GM12878 (cell line): ENCODE measurements around the gene RAPGEF4. TPM values are rescaled to one million over a fixed set of nuclear protein-coding genes. Genes with fewer than 3 reads are reported as not detected.

Experiments
- ATAC-seq: fragments of 200-7000 bp; cut with Tn5 transposase; 3 replicates; pipeline ENCODE4 v1.9.1; 2020; ENCODE audit warnings: mild to moderate bottlenecking, moderate library complexity
- BruUV-seq: library from RNA; stranded (reverse); fragments of 400-500 nt; replicated peaks from 2 replicates; lab custom pipeline; 2021; lab: Mats Ljungman, UMichigan
- CTCF ChIA-PET: fragments of 300-600 bp; sonication (Branson Sonifier 250); formaldehyde crosslinking; extraction: SDS; loops from one replicate; lab custom pipeline; 2021; ENCODE audit warnings: inconsistent platforms; lab: Yijun Ruan, JAX
- POLR2A ChIA-PET: fragments of 350-600 bp; formaldehyde crosslinking; extraction: SDS; loops from one replicate; lab custom pipeline; 2021; ENCODE audit warnings: inconsistent platforms; lab: Charles Lee
- RAD21 ChIA-PET: fragments of 300-600 bp; sonication (Branson Sonifier 250); formaldehyde crosslinking; loops from one replicate; lab custom pipeline; 2023; ENCODE audit warnings: antibody characterized with exemption; ENCODE audit not compliant: unreplicated experiment; lab: Charles Lee
- SMC1A ChIA-PET: fragments of 300-600 bp; sonication (Branson Sonifier 250); formaldehyde crosslinking; loops from one replicate; lab custom pipeline; 2023; ENCODE audit not compliant: unreplicated experiment, uncharacterized antibody; lab: Charles Lee
- DNase-seq: peaks from one replicate; pipeline ENCODE4 v3.0.0-alpha.2; 2011; ENCODE audit warnings: low read depth, low spot score
- FAIRE-seq: peaks from 3 replicates; lab custom pipeline; 2011; peaks lifted over from hg19 to GRCh38; lab: Jason Lieb, UNC
- H2AFZ ChIP-seq: 2 replicates; pipeline ENCODE4 v1.6.0; 2011; ENCODE audit warnings: low read depth, low read length, control low read depth; ENCODE audit not compliant: control insufficient read depth
- H3K27ac ChIP-seq: 2 replicates; pipeline ENCODE4 v1.5.1; 2011; ENCODE audit warnings: control low read depth; ENCODE audit not compliant: control insufficient read depth, insufficient read depth
- H3K27me3 ChIP-seq, 2 experiments: replicated peaks in 1 of 2; 2 replicates each; pipeline versions ENCODE4 v1.6.0 to v1.6.1; 2011; ENCODE audit warnings: low read length in 1 of 2; ENCODE audit not compliant: control insufficient read depth in 2 of 2, insufficient read depth in 2 of 2
- H3K36me3 ChIP-seq, 2 experiments: 2 replicates each; pipeline ENCODE4 v1.5.1; 2011; ENCODE audit warnings: low read length in 1 of 2; ENCODE audit not compliant: control insufficient read depth in 2 of 2, insufficient read depth in 2 of 2
- H3K4me1 ChIP-seq: 2 replicates; pipeline ENCODE4 v1.6.1; 2011; ENCODE audit warnings: mild to moderate bottlenecking, low read length, moderate library complexity, mixed read lengths; ENCODE audit not compliant: control insufficient read depth, insufficient read depth
- H3K4me2 ChIP-seq: 2 replicates; pipeline ENCODE4 v1.6.0; 2011; ENCODE audit warnings: control low read depth; ENCODE audit not compliant: control insufficient read depth, insufficient read depth
- H3K4me3 ChIP-seq: fragments of 200-600 bp; sonication (generic); 2 replicates; pipeline ENCODE4 v1.5.1; 2016
- H3K79me2 ChIP-seq: 2 replicates; pipeline ENCODE4 v1.6.0; 2011; ENCODE audit warnings: low read length; ENCODE audit not compliant: control insufficient read depth, insufficient read depth
- H3K9ac ChIP-seq: 2 replicates; pipeline ENCODE4 v1.8.0; 2011; ENCODE audit warnings: low read length, control low read depth, mixed read lengths; ENCODE audit not compliant: control insufficient read depth, insufficient read depth
- H3K9me3 ChIP-seq: replicated peaks from 3 replicates; pipeline ENCODE4 v1.5.1; 2011; ENCODE audit warnings: mild to moderate bottlenecking, low read length; ENCODE audit not compliant: control insufficient read depth, insufficient read depth
- H4K20me1 ChIP-seq: 2 replicates; pipeline ENCODE4 v1.6.0; 2011; ENCODE audit not compliant: control insufficient read depth, insufficient read depth
- CBFB ChIP-seq: IDR thresholded peaks from 2 replicates; pipeline ENCODE4 v1.6.1; 2016; ENCODE audit warnings: antibody characterized with exemption, low read depth
- CHD2 ChIP-seq: IDR thresholded peaks from 2 replicates; pipeline ENCODE4 v1.6.1; 2011; ENCODE audit warnings: low read depth, low read length, improper control_type of control experiment, borderline replicate concordance
- FOS ChIP-seq: IDR thresholded peaks from 3 replicates; pipeline ENCODE4 v1.6.1; 2011; ENCODE audit warnings: borderline replicate concordance; ENCODE audit not compliant: insufficient read length; ENCODE audit errors: extremely low read depth
- MLLT1 ChIP-seq: fragments of 450-650 bp; IDR thresholded peaks from 2 replicates; pipeline ENCODE4 v1.6.1; 2016; ENCODE audit warnings: mild to moderate bottlenecking
- MYB ChIP-seq: fragments of 150-350 bp; IDR thresholded peaks from 2 replicates; pipeline ENCODE4 v1.6.1; 2014; ENCODE audit warnings: mild to moderate bottlenecking, low read depth, low read length, borderline replicate concordance
- MYC ChIP-seq: IDR thresholded peaks from 2 replicates; pipeline ENCODE4 v1.6.1; 2011; ENCODE audit warnings: mild to moderate bottlenecking, low read length, moderate library complexity, inconsistent platforms; ENCODE audit not compliant: insufficient read depth, insufficient replicate concordance, insufficient read length, severe bottlenecking
- NFIC ChIP-seq: IDR thresholded peaks from 2 replicates; pipeline ENCODE4 v1.6.1; 2012; ENCODE audit warnings: low read depth, mild to moderate bottlenecking, inconsistent platforms, low read length, moderate library complexity
- SPI1 ChIP-seq: IDR thresholded peaks from 2 replicates; pipeline ENCODE4 v1.6.1; 2011; ENCODE audit warnings: low read depth, mild to moderate bottlenecking, low read length, moderate library complexity, borderline replicate concordance; ENCODE audit not compliant: insufficient read depth
- WGBS: methylation state at CpG from one replicate; pipeline ENCODE4 v1.1.6; 2016; ENCODE audit warnings: low lambda C conversion rate; ENCODE audit not compliant: insufficient replicate concordance, insufficient coverage; ENCODE audit errors: missing lambda C conversion rate; 5-methylcytosine and 5-hydroxymethylcytosine counted together
- in situ Hi-C: fragments of 300-500 bp; cut with MboI; formaldehyde crosslinking; loops from 9 replicates; pipeline ENCODE4 v1.14.3; 2018; ENCODE audit warnings: mixed read lengths
- intact Hi-C: fragments of 100-400 bp; cut with micrococcal nuclease; formaldehyde crosslinking; loops from one replicate; pipeline ENCODE4 v1.14.2; 2022; ENCODE audit not compliant: unreplicated experiment
- polyA plus RNA-seq, 11 experiments: library from polyadenylated mRNA; depleted of rRNA in 4 of 11; unstranded in 6 of 11; stranded (reverse) in 5 of 11; fragments of >200 nt; fragmentation: Nextera tagmentation in 4 of 11; fragmentation: Illumina TruSeq in 1 of 11; extraction: Ambion mirVana in 4 of 11; extraction: Trizol in 1 of 11; gene quantifications; 1 replicate in 1 of 11; 2 replicates in 10 of 11; pipeline versions ENCODE4 v1.2.1 to v1.2.3, GENCODE V29; 2011 to 2016; ENCODE audit warnings: inconsistent platforms in 2 of 11, missing spikeins in 2 of 11, low read depth in 1 of 11
- total RNA-seq, 4 experiments: library from RNA; depleted of rRNA in 3 of 4; stranded (reverse); fragments of >200 nt in 3 of 4; fragmentation: Illumina TruSeq in 1 of 4; extraction: Trizol in 1 of 4; gene quantifications; 2 replicates each; pipeline versions ENCODE4 v1.2.1 to v1.2.3, GENCODE V29; 2013 to 2021
- TF ChIP-seq, protein P1 (sequence below): fragments of 450-650 bp; IDR thresholded peaks from 2 replicates; pipeline ENCODE4 v1.6.1; 2014; ENCODE audit warnings: mild to moderate bottlenecking
- TF ChIP-seq, protein P2 (sequence below): fragments of 450-650 bp; IDR thresholded peaks from 2 replicates; pipeline ENCODE4 v1.6.1; 2018; ENCODE audit warnings: borderline replicate concordance, mild to moderate bottlenecking; ENCODE audit not compliant: partially characterized antibody

Gene RAPGEF4
- total and polyA plus RNA-seq, 10 of the 15 experiments (the other 5 are each of a cell fraction or from before 2014, with no cell fraction given) = 0.18 TPM; not detected in 8

DNA sequence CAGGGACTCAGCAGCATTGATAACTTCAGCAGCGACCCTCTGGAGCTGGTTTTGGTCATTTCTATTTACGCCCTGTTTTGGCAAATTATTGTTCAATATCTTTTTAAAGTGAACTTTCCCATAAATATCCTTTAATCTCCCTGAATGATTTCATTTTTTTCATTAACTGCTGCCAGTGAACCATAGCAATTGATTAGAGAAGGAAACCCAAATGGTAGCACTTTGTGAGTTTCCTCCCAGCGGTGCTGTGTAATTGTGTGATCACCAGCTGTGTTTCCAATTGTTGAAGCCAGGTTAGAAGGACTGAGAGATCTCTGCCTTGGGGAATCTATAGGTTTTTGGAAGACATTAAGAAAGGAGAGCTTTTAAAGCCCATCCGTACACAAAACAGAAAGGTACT lies 356.3 kb downstream of the RAPGEF4 start:
- H3K79me2 ChIP-seq = no peaks in the 10 kb centered on the region
- FAIRE-seq (no peak), ATAC-seq (no peak), DNase-seq (no peak)
- peaks cover 0 to 4% of the 10 kb centered on the region in 2 experiments; a peak in 1 of 4 replicates for H3K36me3 ChIP-seq
- no peak overlapping the region for H2AFZ ChIP-seq
- no peak overlapping the region for H3K27ac ChIP-seq
- intact Hi-C loops (no loop called here), in situ Hi-C loops (no loop called here)
- SMC1A ChIA-PET = no interaction called here
- POLR2A ChIA-PET = no interaction called here
- no peaks in the 10 kb centered on the region for H4K20me1 ChIP-seq
- H3K9ac ChIP-seq = no peak overlapping the region
- no peaks in the 10 kb centered on the region for H3K9me3 ChIP-seq
- no peak overlapping the region for H3K4me3 ChIP-seq
- no peaks in the 10 kb centered on the region for H3K4me1 ChIP-seq
- TF ChIP-seq FOS (no peak), MYC (no peak), NFIC (no peak), SPI1 (no peak), MLLT1 (no peak), CBFB (no peak), MYB (no peak), CHD2 (no peak)
- TF ChIP-seq, protein P1, sequence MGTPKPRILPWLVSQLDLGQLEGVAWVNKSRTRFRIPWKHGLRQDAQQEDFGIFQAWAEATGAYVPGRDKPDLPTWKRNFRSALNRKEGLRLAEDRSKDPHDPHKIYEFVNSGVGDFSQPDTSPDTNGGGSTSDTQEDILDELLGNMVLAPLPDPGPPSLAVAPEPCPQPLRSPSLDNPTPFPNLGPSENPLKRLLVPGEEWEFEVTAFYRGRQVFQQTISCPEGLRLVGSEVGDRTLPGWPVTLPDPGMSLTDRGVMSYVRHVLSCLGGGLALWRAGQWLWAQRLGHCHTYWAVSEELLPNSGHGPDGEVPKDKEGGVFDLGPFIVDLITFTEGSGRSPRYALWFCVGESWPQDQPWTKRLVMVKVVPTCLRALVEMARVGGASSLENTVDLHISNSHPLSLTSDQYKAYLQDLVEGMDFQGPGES = no peak
- TF ChIP-seq, protein P2, sequence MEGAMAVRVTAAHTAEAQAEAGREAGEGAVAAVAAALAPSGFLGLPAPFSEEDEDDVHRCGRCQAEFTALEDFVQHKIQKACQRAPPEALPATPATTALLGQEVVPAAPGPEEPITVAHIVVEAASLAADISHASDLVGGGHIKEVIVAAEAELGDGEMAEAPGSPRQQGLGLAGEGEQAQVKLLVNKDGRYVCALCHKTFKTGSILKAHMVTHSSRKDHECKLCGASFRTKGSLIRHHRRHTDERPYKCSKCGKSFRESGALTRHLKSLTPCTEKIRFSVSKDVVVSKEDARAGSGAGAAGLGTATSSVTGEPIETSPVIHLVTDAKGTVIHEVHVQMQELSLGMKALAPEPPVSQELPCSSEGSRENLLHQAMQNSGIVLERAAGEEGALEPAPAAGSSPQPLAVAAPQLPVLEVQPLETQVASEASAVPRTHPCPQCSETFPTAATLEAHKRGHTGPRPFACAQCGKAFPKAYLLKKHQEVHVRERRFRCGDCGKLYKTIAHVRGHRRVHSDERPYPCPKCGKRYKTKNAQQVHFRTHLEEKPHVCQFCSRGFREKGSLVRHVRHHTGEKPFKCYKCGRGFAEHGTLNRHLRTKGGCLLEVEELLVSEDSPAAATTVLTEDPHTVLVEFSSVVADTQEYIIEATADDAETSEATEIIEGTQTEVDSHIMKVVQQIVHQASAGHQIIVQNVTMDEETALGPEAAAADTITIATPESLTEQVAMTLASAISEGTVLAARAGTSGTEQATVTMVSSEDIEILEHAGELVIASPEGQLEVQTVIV = no peak
- 94% methylated on average over 4 of the region's 4 CpGs for WGBS
- BruUV-seq = no TSS peak
- CTCF ChIA-PET = interaction anchor here (0.9 to 2.6 kb wide), 4 partner anchors 11 to 118 kb away, joined by 3 to 9 read pairs (median 4); no protein-coding TSS in a partner anchor
- H3K4me2 ChIP-seq = no peak overlapping the region
- H3K27me3 ChIP-seq = no peaks in the 10 kb centered on the region
- RAD21 ChIA-PET = no interaction called here
